Activated gamma-delta T cell treated with anti-CD3 and anti-CD28 coated beads, Interleukin-2, amount 50 U/mL, for 16 hours (primary cell): ENCODE measurements around the gene SSTR5.

Experiments
- DNase-seq: peaks from one replicate; pipeline ENCODE4 v3.0.0-alpha.2; 2020; ENCODE audit warnings: low read depth

The SSTR5 gene

DNA sequence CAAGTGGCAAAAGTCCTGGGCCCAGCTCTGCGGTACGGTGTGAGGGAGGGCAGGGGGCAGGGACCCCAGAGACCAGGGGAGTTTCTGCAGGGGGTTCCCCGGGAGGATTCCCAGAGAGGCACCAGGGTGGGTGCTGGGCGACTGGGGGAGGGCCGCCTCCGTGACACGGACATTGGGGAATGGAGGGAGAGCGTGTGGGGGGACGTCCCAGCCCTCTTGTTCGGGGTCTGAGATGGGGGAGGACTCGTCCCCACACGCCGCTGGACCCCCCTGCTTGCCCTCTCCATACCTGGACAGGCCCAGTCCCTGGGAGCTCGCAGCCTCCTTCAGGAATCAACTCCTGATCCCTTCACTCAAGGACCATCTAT is 49.8 kb downstream of the SSTR5 start:
- no peak for DNase-seq

DNA sequence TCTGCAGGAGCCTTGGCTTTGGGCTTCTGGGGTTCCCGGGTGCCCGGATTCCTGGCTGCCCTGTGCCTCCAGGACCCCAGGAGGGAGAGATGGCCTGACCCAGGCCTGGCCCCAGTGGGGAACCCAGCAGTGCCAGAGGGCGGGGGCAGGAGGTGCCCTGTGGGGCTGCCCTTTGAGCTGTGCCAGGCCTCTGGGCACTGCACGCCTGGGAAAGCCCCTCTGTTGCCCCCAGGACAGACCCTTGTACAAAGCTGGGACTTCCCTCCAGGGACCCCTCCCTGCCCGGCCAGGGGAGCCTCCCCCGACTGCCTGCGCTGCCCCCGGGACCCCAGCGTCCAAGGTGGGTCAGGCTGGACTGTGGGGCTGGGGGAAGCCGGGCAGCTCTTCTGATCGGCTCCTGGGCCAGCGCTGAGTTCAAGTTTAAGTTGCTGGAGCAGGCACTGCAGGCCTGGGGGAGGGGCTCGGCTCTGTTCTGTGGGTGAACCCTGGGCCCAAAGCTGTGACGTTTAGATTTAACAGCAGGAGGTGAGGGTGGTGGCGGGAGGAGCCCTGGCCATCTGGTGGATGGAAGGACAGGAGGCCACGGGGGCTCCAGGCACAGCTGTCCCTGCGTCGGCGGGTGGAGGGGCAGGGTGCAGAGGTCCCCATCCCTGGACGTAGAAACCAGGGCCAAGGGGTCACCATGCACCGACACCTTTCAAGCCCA is 51.1 kb downstream of the SSTR5 start:
- DNase-seq: no peak

DNA sequence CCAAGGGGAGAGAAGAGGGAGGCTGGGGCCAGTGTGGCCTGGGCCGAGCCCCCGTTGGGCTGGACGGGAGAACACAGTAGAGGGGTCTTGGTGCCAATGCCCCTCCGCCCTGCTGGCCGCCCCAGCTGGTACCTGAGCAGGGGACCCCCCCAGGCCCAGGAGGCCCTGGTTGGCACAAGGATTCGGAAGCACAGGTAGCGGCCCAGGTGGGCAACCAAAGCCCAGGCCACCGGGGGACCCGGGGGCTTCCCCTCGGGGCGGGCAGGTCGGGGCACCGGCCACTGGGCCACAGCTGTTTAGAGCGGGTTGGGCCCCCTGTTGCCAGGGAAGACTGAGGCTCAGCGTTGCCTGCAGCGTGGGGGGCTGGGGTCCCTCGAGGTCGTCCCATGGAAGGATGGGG is 51.7 kb downstream of the SSTR5 start:
- no peak for DNase-seq

- DNase-seq: no peak
These were observed 52.2 kb downstream of the SSTR5 start for GRCh38 chr16:1124795-1125194.

DNA sequence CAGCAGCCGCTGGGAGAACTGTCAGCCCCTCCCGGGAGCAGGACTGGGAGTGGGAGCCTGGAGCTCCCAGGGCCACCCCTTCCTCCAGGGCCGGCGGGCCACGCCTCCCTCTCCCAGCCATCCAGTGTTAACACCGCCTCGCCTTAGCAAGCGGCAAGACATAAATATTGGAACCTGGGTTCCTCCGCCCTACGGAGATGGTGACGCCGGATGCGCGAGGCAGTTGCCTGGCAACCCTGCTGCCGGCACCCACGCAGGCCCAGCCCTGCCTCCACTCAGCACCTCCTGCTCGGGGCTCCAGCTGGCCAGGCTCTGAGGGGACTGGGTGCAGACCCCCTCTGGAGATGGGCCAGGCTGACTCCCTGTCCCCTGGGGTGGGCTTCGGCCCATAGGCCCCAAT is 52.9 kb downstream of the SSTR5 start:
- no peak for DNase-seq

DNA sequence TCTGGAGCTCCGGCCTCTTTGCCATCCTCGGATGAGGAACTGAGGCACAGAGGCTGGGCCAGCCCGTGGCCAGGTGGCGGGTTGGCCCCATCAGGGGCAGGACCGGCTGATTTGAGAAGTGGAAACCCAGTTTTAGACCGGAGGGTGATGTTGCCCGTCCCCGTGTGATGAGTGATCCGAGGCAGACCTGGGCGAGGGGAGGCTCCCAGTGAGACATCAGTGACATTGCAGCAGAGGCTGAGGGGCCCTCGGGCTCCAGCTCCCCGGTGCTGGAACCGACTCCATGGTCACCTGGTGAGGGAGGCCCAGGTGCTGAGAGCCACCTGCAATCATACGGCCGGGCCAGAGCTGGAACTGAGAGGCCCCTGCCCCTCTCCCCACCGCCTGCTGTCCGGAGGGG is 53.5 kb downstream of the SSTR5 start:
- no peak for DNase-seq

- DNase-seq: no peak
These were observed 54.0 kb downstream of the SSTR5 start for GRCh38 chr16:1126586-1126985.

- DNase-seq: no peak
These were observed 54.6 kb downstream of the SSTR5 start for GRCh38 chr16:1127101-1127500.

- no peak for DNase-seq
These were observed 55.6 kb downstream of the SSTR5 start for GRCh38 chr16:1127971-1128715.

- DNase-seq: no peak
These were observed 56.8 kb downstream of the SSTR5 start for GRCh38 chr16:1129106-1129960.

- DNase-seq: no peak
These were observed 57.8 kb downstream of the SSTR5 start for GRCh38 chr16:1130382-1130781.
